ENCODE measurements around the gene SEPTIN5. TPM values are rescaled to one million over a fixed set of nuclear protein-coding genes. Genes with fewer than 3 reads are reported as not detected.

Gene SEPTIN5
- total RNA-seq, 1 donor from 2014 or later: 29.3 TPM

DNA sequence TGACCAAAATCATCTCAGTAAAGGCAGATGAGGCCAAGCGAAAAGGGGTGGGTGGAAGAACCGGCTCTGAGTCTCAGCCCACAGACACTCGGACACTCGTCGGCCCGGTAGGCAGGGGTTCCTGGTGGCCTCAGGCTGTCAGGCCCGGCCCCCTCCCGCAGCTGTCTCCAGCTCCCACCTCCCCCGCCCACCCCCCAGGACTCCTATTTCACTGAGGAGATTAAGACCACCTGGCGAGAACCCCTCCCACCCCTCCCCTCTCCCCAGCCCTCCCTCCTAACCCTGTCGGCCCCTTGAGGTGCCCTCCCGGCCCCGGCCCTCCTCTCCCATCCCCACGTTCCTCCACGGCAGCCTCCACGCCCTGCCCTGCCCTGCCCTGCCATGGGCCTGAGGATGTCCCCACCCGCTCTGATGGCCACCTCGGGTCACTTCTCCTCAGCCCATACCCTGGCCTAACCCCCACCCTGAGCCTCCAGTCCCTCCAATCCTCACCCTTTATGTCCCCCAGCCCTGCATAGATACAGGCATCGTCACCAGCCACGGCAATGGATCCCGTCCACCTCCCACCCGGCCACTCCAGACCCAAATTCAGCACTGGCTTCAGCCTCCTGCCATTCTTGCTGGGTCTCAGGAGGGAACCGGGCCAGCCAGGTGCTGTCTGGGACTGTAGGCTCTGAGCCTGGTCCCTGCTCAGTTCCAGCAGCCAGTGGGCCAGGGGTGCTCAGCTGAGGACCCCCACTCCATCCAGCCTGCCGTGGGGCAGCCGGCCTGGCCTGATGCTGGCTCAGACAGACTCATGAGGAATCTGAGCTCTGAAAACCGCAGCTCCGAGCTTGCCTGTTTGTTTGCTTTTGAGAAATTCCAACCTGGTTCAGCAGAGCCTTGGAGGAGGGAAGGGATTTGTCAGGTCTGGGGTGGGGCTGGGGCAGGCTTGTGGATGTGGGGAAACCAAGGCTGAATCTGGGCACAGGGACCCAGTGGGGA, 36.5 kb downstream of the SEPTIN5 start:
- DNase-seq: no peak

DNA sequence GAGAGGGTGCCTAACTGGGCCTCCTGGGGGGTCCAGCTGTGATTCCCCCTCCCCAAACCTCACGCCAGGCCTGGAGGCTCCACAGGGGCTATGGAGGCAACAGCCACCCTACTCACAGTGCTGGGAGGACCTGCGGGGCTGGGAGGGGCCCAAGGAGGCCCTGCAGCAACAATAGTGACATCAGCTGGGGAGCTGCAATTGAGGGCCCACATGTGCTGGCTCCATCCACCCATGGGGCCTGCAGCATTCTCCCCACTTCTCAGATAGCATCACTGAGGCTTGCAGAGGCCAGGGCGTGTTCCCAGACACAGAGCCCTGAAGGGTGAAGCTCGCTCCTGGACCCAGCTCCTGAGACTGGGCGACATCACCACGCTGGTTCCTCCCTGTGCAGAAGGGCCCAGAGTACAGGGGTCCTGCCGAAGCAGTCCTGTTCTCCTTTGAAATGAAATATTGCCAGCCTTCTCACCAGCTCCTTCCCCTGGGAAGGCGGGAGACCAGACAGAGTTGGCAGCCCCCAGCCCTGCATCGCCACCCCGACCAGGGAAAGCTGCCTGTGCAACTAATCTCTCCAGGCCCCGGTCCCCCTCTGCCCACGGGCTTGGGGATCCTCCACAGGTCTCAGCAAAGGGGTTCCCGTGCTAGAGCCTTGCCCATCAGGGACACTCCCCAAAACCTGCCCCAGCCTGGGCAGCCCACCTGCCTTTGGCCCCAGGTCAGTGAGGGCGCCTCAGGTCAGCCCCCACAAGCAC, 37.4 kb downstream of the SEPTIN5 start:
- no peak for DNase-seq

DNA sequence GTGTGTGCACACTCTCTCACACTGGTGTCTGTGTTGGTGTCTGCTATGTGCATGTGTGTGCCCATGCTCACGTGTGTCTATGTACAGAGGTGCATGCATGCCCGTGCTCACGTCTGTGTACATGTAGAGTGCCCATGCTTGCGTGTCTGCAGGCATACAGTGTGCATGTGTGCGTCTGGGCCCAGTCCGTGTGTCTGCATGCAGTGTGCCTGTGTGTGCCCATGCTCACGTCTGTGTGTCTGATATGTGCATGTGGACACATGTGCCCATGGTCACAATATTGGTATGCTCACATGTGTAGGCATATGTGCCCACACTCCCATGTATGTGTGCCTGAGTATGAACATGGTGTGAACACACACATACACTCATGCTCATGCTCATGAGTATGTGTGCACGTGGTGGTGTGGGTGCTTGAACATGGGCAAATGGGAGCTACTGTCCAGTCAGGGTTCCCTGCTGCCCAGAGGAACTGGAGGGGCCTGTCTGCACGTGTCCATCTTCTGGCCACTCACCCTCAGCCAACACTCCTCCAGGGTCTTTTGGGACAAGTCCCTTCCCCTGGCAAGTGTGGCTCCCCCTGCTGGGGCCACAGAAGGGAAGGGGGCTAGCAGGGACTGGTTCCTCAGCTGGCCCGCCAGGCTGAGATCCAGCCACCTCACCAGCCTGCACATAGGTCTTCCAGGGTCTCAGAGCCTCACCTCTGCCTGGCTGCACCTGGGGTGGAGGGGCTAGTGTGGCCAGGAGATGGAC, 39.0 kb downstream of the SEPTIN5 start:
- DNase-seq: no peak

DNA sequence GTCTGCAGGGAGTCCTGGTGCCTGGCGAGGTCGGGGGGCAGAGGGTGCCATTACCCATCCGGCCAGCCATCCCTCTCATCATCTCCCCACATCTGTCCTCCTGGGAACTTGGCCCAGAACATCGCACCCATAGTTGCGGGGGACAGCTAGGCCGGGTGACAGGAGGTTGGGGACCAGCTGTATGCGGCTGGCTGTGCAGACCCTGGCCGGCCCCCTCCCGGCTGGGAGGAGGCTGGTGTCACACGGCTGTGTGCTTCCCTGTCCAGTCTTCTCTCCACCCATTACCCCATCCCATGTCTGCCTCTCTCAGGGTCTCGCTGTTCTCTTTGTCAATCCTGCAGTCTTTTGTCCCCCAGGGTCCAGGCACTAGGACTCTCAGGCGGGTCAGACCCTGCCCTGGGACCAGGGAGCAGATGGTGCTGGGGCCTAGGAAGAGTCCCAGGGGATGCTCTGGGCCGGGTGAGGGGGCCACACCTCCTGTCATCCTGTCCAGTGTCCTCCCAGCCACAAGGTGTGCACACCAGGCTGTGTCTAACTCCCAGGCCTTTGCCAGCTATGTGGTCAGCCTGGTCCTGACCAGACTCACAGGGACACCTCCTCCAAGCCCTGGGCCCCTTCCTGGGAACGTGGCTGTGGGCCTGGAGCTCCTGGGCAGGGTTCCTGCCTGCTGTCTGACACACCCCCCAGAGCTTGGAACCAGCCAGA, 39.8 kb downstream of the SEPTIN5 start:
- no peak for DNase-seq

DNA sequence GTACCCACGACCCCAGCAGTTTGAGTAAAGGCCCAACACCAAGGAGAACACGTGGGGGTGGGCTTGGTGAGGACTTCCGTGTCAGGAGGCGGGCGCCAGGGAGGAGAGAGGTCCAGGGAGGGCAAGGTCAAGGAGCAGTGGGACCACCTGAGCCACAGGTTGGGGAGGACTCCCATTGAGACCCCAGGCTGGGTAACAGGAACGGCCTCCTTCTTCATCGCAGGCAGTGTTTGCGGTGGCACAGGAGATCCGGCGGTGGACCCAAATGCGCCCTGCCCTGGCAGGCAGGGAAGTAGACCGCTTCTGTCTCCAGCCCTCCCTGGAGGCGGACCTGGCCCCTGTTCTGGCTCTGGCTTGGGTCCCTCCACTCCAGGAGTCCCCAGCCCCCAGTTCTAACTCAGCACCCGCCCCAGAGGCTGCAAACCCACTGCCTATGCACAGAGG, 40.4 kb downstream of the SEPTIN5 start:
- DNase-seq: no peak

DNA sequence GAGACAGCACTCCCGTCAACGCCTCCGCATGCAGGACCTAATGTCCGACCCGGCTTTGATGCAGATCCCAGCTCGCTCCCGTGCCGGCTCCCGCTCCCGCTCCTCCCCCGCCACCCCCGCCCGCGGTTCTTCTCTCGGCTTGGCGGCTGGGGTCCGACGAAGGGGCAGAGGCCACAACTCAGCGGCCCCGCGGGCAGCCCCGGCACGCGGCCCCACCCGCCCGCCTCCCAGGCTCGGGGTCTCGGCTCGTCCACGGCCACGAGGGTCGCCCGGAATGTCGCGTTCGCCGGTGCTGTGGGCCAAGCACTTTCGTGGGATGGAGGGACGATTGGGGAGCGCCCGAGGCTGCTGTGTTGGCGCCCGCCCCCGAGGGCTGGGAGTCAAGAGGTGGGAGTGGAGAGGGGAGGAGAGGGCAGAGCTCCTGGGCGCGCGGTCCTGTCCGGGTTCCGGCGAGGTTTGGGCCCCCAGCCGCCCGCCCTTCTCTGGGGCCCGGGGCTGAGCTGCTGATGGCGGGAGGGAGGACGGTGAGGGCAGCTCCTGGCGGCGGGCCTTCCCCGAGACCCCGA, 40.9 kb downstream of the SEPTIN5 start:
- no peak for DNase-seq

DNA sequence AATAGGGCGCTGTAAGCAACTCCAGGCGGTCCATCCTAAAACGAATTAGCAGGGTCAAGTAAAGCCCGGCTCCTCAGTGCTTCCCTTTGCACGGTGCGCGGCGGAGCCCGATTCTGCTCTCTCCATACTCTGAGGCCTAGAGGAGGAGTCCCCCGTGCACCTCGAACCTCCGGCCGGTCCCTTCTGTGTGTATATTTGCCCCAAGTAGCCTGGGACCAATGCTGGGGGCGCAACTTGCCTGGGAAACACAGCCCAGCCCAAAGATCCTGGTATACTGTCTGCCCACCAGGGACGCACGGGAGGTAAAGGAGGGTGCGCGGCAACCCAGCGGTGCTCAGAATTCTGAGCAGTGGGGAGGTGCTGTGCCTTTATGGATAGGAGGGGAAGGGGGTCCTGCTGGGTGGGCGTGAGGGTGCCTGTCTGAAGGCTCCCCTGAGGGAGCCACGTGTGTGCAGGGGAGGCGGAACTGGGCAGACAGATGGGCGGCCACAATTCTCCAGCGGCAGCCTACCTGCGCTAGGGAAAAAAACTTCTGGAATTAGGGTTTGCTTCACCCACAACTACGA, 41.5 kb downstream of the SEPTIN5 start:
- no peak for DNase-seq

DNA sequence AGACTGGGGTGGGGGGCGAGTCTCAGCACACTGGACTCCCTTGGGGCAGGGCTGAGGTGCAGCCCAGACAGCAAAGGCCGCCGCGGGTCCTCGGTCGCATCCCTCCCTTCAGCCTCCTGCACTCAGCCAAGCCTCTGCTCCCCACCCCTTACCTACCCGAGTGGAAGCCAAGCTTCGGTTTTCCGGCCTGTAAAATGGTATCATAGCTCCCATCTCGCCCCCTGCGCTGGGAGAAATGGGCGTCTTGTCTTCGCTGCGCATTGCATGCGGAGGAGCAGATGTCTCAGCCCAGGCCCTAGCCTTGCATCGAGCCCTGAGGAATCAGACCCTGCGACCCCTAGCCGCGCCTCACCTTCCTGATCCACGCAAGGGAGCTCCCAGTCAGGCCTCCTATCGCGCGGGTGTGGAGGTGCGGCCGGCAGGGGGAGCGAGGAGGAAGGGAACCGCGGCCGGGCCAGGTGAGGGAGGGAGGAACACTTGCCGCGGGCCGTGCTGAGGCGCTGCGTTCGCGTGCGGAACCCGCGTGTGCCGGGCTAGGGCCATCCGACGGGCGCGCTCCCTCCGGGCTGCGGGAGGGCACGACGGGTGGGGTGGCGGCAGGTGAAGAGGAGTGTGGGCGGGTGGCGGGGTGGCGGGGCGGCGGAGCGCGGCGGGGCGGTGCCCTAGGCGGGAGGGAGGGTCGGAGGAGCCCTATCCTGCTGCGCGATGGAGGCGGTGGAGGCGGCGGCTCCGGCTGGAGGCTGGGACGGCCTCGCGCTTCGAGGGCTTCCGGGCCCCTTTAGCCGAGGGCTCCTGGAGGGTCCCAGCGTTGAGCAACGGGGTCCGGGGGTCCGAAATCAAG, 42.2 kb downstream of the SEPTIN5 start:
- peak; percentile 67 for DNase-seq

DNA sequence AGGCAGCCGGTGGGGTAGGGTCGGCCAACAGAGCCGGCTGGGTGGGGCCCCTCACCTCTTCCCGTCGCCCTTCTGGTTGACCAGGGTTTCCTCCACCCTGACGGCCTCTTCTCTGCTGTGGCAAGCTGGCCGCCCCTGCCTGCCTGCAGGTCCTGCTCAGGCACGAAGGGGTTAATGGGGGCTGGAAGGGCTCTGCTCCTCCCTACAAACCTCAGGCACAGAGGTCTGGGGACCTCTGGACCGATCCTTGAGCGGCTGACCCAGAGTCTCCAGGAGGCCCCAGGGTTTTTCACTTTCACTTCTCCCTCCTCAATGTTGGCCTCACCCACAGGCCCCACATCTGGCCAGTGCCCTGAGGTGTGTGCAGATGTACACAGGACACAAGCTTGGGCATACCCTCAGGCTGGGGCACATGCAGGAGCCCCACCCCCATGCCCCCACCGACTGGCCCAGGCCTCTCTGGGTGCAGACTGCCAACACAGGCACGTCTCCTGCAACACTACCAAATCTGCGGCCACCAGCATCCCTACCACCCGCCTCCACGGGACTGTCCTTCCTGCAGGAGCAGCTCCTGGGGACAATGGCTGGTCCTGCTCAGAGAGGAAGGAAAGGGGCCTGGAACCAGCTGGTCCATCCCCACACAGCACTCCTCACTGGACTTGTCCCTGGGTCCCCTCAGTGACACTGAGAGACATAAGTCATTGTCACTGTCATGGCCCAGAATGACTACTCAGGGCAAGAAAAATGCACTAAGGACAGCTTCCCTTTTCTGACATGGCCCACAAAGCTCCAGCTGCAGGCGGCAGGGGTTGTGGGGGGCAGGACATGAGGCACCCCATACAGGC, 43.1 kb downstream of the SEPTIN5 start:
- DNase-seq: no peak

DNA sequence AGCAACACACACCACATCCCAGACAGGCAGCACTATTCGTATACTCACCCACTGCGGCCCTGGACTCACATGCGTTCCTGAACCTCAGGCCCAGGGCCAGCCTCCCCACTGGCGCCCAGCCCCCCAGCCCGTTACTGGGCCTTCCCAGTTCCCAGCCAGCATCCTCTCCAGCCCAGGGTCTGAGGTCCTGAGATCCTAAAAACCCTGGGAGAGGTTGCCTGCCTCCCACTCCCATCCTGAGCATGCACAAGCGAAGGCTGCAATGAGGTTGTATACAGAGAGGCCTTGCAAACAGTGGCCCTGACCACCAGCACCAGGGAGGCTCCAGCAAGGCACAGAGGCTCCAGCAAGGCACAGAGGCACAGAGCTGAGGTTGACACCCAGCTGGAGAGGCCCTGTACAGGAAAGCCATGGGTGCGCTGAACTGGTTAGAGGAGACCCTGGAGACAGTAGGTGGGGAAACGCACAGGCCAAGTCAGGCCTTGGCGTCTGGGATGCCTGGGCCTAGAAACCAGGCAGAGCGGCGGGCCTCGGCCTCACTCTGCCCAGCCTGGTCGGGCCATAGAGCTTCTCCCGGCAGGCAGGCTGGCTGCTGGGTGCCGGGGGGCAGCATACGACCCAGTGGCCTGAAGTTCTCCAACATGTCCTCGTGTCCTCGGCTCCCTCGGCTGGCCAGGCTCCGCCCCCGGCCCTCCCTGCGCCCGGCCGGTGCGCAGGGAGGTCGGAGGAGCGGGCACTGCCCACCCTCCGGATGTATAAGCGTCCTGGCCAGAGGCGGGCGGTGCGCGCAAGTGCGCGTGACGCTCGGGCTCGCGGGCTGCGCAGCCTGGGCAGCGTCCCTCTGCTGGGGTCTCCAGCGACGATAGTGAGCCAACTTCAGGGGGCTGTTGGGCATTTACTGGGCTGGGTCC, 43.9 kb downstream of the SEPTIN5 start:
- DNase-seq: peak; percentile 45

DNA sequence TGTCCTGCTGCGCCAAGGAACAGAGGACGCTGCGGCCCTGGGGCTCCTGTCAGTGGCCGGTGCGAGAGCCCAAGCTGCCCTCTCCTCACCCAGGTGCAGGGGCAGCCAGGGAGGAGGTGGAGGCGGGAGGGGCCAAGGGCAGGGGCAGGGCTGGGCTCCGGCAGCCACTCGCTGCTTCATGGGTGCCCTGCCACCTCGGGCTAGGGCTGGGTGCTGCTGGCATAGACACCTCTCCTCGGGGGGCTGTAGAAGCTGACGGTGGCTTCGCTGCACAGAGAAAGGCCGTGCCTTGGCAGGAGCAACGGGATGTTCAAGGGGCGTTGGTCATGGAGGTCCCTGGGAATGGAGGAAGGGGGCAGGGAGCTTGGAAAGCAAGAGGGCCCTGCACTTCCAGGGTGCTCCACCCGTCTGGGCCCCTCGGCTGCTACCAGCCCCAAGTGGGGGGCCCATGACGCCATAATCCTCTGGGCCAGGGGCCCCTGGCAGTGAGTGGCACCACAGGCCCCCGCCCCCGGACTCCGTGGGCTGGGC, 44.7 kb downstream of the SEPTIN5 start:
- DNase-seq: peak; percentile 23

DNA sequence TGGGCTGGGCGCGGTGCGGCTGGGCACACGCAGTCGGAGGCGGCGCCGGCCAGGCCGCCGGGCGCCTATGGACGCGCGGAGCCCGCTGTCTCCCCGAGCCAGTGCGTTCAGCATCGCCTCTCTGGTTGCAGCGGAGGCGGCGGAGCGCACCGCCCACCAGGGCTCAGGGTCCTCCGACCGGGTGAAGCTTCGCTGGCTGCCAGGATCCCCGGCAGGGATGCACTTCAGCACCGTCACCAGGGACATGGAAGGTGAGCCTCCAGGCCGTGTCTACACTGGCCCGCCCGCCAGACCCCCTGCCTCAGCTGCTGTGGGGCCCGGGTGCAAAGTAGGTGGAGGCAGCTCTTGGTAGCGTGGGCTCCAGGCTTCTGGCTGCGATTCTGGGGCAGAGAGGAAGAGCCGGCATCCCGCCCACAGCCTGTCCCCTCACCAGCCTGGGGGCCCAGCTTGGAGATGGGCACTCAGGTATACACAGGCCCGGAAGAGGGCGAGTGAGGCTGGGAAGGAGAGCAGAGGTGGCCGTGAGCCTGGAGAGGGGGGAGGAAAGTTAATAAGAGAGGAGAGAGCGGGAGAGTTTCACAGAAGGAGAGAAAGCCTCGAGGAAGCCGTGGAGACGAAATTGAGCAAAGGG, 45.2 kb downstream of the SEPTIN5 start:
- DNase-seq: peak; percentile 60

DNA sequence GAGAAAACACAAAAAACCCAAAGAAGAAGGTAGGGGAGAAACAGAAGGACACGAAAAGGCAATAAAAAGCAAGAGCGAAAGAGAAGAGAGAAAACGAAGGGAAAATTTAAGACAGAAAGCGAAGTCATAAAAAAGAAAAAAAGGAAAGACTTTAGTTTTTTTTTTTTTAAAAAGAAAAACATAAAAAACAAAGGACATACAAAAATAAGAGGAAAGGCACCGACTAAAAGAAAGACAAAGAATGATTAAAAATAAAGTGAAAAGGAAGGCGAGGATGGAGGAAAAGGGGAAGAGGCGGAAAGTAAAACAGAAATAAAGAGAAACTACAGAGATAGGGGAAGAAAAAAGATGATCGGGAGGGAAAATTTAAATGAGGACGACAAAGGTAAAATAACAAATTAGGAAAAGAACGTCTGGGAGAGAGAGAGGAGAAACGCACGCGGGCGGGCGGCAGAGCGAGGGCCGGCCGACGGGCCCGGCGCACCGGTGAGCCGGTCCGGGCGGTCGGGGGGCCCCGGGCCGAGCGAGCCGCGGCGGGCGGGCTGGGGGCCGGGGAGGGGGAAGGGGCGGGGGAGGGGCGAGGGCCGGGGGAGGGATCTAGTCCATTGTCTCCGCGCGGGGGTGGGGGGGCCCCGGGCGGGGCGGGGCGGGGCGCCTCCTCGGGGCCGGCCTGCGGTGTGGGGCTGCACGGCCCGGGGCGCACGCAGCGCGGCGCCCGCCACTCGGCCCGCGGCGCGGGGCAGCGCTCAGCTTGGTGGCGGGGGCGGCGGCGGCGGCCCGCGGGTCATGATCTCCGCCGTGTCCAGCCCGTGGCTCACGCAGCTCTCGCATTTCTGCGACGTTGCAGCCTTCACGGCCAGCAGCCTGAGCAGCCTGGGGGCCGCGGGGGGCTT, 46.0 kb downstream of the SEPTIN5 start, which contains the start of gene TBX1:
Gene TBX1, plus strand, starts transcription at position 721 of the 893 bp plus-strand sequence. Its CDS starts 66 bp downstream, at position 787.
- peak; percentile 39 for DNase-seq

DNA sequence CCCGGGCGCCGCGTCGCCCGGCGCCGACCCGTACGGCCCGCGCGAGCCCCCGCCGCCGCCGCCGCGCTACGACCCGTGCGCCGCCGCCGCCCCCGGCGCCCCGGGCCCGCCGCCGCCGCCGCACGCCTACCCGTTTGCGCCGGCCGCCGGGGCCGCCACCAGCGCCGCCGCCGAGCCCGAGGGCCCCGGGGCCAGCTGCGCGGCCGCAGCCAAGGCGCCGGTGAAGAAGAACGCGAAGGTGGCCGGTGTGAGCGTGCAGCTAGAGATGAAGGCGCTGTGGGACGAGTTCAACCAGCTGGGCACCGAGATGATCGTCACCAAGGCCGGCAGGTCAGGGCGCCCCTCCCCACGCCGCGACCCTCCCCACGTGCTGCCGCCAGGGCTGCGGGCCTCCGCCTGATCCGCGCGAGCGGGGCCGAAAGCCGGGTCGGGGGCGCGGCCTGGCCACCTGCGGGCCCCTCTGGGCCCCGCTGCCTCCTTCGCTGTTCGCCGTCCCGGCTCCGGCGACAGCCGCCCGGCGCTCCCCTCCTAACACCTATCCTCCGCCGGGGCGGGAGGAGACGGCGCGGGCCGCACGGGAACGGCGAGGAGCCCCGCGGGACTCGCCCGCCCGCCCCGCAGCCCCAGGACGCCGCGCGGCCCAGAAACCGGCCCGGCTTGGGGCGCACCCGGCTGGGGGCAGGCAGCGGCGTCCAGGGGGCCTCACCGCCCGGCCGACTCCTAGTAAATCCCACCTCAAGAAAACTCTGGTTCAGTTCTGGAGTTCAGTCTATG, 46.8 kb downstream of the SEPTIN5 start:
- peak; percentile 31 for DNase-seq

DNA sequence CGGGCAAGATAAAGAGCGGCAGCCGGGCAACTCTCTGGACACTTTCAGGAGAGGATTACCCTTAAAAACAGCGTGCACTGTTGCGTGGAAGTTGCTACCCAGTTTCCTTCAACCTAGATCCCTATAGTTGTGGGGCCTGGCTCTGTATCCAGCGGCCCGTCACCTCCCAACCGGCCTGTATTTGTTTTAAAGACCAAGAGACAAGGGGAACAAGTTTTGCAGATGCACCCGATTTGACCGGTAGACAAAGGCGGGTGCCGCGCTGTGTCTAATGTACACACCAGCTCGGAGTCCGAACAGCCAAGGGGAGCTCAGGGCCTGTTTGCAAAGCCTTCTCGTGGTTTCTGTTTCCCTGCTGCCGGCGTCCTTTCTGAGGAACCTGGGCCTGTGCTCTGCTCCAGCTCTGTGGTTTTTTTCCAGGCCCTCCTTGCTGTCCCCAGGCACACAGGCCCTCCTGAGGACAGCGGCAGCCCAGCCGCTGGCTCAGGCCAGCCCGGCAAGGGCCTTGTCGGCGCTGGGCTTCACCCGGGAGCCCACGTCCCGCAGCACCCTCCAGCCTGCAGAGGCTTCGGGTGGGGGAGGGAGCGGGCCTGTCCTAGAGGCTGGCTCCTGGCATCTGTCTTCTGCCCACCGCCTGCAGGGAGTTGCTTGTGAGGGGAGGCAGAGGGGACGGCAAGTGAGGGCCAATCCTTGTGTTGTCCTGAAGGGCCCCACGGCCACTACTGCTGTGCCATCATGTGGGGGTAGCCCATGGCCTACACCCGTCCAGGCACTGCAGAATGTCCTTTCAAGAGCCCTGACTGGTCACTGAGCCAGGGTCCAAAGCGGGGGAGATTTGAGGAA, 47.6 kb downstream of the SEPTIN5 start:
- peak; percentile 61 for DNase-seq
